LoVo (cell line): ENCODE measurements around the gene RANBP10.

ENCODE experiments used
- DNase-seq: peaks from one replicate; pipeline ENCODE4 v3.0.0-alpha.2; 2016; ENCODE audit warnings: low spot score

The RANBP10 gene

GRCh38 chr16:67675999-67676398 lies 130.4 kb downstream of the RANBP10 start:
- no peak for DNase-seq

- no peak for DNase-seq
Observed at GRCh38 chr16:67675579-67675935, 130.8 kb downstream of the RANBP10 start.

- no peak for DNase-seq
Observed at GRCh38 chr16:67674851-67675578, 131.3 kb downstream of the RANBP10 start.

- no peak for DNase-seq
Observed at GRCh38 chr16:67673712-67674580, 132.4 kb downstream of the RANBP10 start.
